CD4-positive, alpha-beta T cell treated with Interferon gamma for 1 hour (primary cell): ENCODE measurements around the gene IL1A.

Experiments
- DNase-seq: peaks from one replicate; pipeline ENCODE4 v3.0.0-alpha.2; 2020

The IL1A gene

DNA sequence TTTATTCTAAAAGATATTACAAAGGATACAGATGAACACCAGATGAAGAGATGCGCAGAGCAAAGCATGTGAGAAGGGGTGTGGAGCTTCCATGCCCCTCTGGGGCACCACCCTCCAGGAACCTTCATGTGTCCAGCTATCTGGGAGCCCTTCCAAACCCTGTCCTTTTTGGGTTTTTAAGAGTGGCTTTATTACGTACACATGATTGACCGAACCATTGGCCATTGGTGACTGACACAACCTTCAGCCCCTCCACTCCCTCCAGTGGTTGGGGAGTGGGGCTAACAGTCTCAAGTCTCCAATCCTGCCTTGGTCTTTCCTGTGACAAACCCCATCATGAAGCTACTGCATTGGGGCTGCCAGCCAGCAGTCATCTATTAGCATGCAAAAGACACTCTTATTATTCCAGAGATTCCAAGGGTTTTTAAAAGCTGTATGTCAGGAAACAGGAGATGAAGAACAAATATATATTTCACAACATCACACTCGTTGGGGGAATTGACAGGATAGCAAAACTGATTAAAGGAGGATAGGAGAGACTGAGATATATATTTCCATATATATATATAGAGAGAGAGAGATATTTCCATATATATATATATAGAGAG, 32.9 kb upstream of the IL1A start:
- no peak for DNase-seq

DNA sequence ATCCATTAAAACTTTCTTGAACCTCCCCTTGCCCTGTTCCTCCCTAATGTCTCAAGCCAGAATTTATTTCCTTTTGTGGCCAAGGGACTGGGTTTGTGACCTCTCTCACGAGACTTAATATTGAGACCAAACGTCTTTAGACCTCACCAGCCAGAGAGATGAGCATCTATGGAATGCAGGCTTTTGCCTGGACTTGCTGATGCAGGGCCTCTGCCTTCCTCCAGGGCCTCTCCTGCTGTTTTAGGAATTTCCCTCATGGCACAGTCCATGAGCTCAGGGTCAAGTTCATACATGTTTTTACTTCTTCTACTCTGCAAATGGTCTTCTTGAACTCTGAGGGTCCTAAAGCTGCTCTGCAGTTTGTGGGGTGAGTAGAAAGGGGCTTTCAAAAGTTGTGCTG, 30.0 kb upstream of the IL1A start:
- DNase-seq, result no peak

DNA sequence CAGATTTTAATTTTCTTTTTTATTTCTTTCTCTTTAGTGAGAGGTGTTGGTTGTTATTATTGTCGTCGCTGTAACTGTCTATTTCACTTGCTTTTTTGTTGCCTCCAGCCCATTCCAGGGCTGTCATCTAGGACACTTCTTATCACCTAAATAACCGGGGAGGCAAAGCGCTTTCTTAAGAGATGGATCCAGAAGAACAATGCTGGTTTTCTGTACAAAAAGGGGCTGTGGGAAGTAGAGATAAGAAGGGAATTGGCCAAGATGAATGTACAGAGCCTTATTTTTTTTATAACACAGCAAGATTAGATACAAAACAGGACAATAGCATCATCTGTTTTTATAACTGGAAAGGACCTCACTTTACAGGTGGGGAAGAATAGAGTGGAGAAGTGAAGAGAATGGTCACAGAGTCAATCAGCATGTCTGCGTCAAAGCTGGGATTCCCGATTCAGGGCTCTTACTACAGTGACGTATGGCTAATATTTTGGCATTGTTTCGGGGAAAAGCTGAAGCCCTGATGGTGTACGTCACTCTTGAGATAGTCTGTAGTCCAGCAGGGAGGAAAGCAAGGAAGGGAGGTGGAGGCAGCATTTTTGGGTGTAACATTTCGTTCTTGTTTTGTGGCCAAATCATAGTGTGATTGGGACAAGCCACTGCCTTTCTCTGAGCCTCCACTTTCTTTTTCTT, 29.1 kb upstream of the IL1A start:
- no peak for DNase-seq

- DNase-seq, result no peak
Measured at GRCh38 chr2:112812318-112813267, 28.3 kb upstream of the IL1A start.

GRCh38 chr2:112811841-112812306, 27.6 kb upstream of the IL1A start:
- peak; percentile 45 for DNase-seq

GRCh38 chr2:112811276-112811831, 27.1 kb upstream of the IL1A start:
- no peak for DNase-seq

DNA sequence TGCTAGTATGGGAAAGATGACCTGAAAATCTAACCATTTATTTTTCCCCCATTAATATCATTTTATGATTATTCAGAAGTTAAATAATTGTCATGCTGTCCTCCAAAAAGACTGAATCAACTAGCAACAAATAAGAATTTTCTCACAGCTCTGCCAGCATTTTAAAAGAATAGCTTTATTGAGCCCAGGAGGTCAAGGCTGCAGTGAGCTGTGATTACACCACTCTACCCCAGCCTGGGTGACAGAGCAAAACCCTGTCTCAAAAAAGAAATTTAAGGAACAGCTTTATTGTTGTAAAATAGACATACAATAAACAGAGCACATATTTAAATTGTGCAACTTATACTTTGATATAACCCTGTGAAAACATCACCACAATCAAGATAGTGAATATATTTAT, 24.8 kb upstream of the IL1A start:
- no peak for DNase-seq

DNA sequence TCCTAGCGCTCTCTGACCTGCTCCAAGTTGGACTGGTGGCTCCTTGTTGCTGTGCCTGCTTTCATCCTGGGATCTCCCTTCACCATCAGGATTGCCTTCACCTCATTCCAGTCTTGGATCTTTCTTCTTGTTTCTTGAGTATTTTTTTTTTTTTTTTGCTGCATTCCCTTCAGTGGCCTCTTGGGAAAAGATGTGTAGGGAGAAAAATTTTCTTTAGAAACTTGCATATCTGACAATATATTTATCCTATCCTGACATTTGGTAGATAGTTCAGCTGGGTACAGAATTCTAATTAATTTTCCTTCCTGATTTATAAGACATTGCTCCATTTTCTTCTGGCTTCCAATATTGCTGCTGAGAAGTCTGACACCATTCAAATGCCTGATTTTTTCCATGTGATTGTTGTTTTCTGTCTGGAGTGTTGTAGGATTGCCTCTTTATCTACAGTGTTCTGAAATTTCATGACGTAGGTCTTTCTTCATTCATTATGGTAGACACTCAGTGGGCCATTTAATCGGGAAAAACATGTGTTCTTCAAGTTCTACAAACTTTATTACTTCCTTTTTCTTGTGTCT, 23.0 kb upstream of the IL1A start:
- no peak for DNase-seq

DNA sequence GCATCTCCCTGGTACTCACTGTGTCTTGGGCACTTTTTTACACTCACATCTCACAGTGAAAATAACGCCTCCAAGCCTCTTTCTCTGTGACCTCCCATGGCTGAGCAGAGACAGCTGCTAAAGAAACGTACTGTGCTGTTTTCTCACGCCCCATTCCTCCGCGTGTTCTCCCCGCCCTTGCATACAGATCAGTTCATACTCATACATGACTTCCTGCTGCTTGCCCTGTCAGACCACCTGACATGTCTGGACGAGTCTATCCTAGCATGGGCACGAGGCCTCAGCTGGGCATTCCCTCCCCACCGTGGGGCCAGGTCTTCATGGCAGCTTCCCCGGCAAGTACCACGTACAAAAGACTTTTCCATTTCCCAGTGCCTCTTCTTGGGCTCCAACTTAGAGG, 21.2 kb upstream of the IL1A start:
- DNase-seq, result no peak

GRCh38 chr2:112803691-112804521, 19.6 kb upstream of the IL1A start:
- no peak for DNase-seq

- no peak for DNase-seq
Measured at GRCh38 chr2:112800881-112801583, 16.7 kb upstream of the IL1A start.

DNA sequence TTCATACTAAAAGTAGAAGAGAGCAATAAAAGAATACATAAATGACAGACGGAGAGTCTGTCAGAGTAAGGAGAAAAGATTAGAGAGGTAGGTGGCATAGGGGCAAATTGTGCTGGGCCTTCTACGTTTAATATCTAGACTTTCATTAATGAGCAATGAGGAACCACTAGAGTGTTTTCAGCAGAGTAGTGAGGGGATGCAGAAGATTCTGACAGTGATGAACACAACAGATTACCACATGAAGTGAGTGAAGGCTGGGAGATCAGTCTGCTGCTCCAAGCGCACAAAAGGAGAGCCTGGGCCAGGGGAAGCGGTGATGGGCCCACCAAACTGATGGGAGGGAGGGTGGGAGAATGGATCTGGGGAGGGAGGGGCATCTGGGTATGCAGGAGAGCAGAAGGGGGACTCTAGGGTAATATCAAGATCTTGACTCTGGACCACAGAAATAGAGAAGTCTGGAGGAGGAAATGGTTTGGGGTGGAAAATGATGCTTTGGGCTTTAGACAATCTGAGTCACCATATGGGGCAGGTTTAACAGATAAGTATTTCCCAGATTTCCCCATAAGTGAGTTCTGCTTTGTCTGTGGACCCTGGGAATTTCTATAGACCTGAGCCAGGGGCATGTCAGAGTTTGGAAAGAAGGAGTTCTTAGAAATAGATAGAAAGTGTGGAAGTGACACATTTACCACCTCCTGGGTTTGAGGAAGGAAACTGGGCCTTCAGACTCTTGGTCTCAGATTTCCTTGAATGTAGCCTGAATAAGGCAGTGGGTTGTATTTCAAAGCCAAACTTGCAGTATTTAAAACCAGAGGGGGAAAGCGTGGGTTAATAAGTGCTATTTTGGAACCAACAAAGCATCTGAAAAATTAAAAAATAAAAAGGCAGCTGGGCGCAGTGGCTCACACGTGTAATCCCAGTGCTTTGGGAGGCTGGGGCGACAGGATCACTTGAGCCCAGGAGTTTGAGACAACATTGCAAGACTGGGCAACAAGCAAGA, 15.0 kb upstream of the IL1A start:
- peak; percentile 45 for DNase-seq

DNA sequence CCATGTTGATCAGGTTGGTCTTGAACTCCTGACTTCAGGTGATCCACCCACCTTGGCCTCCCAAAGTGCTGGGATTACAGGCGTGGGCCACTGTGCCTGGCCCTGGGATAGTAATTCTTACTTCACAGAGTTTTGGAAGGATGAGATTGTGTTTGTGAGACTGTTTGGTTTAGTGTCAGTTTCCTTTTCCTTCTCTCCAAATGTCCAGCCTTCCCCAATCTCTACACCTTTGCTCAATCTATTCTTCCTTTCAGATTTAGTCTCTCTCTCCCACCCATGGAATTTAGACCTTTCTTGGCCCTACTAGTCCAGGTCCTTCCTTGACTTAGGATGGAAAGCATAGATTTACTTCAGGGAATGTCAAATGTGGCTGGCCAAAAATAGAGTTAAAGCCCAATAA, 12.2 kb upstream of the IL1A start:
- DNase-seq, result no peak

DNA sequence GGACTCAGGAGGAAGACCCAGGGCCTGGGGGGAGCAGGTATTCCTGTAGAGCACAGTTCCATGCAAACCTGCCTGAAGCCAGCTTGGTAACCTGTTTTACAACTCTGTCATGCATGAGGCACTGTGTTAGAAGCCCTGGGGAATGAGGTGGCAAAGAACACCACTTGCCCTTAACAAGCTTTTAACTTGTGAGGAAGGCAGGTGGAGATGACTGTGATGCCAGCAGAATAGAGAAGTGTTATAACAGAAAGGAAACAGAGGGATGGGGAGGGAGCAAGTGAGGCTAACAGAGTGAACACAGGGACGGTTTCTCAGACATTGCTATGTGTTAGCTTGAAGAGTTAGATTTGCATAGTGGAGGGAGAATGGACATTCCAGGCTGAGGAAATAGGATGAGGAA, 11.5 kb upstream of the IL1A start:
- DNase-seq, result no peak

DNA sequence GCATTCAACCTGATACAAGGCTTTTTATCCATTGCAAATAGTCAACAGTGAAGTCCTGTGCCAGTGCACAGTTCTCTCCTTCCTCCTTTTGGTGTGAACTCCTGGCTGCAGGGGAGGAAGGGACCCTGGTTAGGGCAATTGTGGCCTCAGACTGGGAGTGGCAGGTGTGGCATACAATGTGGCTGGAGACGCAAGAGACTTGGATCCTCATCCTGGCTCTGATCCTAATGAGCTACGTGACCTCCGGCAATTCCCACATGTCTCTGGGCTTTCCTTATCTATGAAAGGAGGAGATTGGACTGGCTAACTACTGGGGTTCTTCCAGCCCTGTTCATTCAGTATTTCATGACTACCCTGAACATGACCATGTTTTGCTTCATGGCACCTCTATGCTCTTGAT, 10.5 kb upstream of the IL1A start:
- DNase-seq, result no peak

GRCh38 chr2:112794131-112794733, 9.9 kb upstream of the IL1A start:
- DNase-seq, result peak; percentile 76

- DNase-seq, result peak; percentile 31
Measured at GRCh38 chr2:112793449-112793978, 9.2 kb upstream of the IL1A start.

GRCh38 chr2:112792419-112792818, 8.1 kb upstream of the IL1A start:
- no peak for DNase-seq

- DNase-seq, result no peak
Measured at GRCh38 chr2:112791693-112792230, 7.5 kb upstream of the IL1A start.
